ENCODE data around the gene SUMO3.

SUMO3 gene

DNA sequence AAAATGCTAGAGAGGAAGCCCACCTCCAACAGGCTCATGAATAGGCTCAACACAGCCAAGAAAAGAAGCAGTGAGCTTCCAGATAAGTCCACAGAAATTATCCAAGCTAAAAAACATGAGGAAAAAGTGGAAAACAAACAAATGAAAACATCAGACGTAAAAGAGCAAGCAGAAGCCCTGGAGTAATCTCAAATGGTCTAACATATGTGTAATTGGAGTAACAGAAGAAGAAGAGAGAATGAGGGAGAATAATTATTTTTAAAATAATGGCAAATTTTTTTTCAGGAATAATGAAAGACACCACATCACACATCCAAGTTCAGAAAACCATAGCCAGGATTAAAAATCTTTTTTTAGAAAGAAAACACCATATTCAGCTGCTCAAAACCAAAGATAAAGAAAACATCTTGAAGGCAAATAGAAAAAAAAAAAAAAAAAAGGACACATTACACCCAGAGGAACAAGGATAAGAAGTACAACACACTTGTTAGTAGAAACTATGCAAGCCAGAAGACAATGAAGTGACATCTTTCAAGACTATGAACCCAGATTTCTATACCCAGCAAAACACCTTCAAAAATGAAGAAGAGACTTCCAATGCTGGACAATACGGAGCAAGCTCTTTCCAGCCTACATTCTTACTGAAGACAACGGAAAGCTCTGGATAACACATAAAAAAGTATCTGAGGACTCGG lies 10.6 kb upstream of the SUMO3 start:
- DNase-seq, result no peak

DNA sequence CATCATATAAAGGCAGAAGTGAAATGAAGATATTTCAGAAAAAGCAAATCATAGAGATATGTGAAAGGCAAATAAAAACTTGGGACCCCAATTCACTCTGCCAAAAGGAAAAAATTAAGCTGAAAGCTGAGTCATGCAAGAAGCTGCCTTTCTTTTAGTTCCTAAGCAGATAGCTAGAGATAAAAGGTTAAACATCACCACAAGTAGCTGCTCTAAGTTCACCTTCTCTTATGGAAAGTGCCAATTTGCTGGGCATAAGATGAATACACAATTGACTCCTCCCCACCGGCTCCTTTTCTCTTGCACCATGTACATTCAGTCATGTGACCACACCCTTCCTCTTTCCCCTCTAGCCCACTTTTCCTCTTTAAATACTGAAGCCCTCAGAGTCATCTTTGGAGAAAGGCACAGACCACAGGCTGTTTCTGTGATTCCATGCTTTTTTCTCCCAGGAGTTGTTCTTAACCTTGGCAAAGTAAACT lies 5.4 kb upstream of the SUMO3 start:
- no peak for DNase-seq

GRCh38 chr21:44822484-44823178 lies 4.8 kb upstream of the SUMO3 start:
- DNase-seq, result no peak

- DNase-seq, result no peak
Observed at GRCh38 chr21:44820851-44821250, 3.0 kb upstream of the SUMO3 start.

DNA sequence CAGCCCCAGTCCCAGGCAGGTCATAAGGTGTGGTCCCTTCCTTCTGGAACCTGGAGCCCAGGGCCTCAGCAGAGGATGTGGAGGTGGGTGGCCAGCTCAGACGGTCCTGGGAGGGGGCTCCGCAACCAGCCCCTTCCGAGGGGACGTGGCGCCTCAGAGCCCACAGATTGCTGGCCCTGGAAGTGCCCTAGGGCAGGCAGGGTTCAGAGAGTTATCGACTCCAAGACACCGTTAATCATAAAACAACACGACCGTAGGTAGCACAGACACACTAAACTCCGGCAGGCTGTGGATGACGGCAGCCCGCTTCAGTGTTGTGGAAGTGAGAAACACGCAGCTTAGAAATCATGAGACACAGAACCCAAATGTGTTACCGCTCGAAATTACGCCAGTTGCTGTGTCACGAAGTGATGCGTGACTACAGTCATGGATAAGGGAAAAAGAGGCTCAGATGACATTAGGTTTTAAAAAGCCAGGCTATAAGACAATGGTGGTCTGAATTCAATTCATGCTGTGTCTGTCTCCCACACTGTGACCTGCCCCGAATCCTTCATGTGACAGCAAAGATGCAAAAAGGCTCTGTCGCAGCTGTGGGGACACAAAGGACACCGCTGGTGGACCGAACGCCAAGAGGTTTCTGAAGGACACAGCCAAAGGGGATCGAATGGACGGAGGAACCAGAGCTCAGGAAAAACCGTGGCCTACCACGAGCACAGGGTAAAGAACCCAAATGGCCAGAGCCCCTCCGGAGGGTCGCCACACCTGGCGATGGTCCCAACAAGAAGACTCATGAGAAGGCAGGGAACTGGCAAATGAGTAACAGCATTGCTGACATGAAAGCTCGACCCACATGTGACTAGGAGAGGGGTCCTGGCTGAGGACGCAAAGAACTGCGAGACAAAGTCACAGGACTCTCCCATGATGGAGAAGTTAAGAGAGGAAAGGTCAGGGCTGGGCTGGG lies 1.7 kb upstream of the SUMO3 start:
- DNase-seq, result no peak

GRCh38 chr21:44818640-44819011 lies 764 bp upstream of the SUMO3 start:
- no peak for DNase-seq

GRCh38 chr21:44817506-44817880 lies 369 bp downstream of the SUMO3 start:
- DNase-seq, result peak; percentile 67

GRCh38 chr21:44816761-44817505 lies 929 bp downstream of the SUMO3 start:
- no peak for DNase-seq

- no peak for DNase-seq
Observed at GRCh38 chr21:44815852-44816628, 1.8 kb downstream of the SUMO3 start.

- DNase-seq, result no peak
Observed at GRCh38 chr21:44815225-44815624, 2.6 kb downstream of the SUMO3 start.

GRCh38 chr21:44814498-44815023 lies 3.3 kb downstream of the SUMO3 start:
- DNase-seq, result no peak

- no peak for DNase-seq
Observed at GRCh38 chr21:44813727-44814126, 4.1 kb downstream of the SUMO3 start.

- no peak for DNase-seq
Observed at GRCh38 chr21:44813149-44813548, 4.7 kb downstream of the SUMO3 start.

GRCh38 chr21:44812640-44813039 lies 5.2 kb downstream of the SUMO3 start:
- DNase-seq, result no peak

DNA sequence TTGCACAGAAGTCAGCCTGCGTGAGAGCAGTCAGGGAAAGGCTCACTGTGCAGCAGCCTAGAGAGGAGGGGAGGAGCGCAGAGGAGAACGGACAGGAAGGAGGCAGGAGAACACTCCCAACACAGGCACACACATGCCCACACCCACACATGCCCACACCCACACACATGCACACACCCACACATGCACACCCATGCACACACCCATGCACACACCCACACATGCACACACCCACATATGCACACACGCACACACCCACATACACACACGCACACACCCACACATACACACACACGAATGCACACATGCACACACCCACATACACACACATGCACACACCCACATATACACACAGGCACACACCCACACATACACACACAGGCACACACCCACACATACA lies 7.1 kb downstream of the SUMO3 start:
- DNase-seq, result no peak

DNA sequence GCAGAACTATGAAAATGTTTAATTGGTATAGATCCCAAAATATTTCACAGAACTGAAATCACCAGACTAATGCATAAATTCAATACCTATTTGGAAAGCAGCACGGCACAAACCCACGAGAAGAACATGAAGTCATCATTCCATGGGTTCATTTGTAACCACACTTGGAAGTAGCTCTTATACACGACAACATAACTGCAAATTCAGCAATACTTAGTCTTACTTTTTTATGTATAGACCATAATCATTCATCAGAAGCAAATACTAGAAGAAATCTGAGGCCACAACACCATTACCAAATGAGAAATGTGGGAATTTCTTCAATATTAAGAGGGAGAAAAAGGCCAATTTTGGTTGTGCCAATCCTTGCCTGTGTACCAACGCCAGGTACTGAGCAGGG lies 12.0 kb downstream of the SUMO3 start:
- no peak for DNase-seq

GRCh38 chr21:44805226-44805625 lies 12.6 kb downstream of the SUMO3 start:
- DNase-seq, result no peak

- DNase-seq, result no peak
Observed at GRCh38 chr21:44804762-44805161, 13.1 kb downstream of the SUMO3 start.

DNA sequence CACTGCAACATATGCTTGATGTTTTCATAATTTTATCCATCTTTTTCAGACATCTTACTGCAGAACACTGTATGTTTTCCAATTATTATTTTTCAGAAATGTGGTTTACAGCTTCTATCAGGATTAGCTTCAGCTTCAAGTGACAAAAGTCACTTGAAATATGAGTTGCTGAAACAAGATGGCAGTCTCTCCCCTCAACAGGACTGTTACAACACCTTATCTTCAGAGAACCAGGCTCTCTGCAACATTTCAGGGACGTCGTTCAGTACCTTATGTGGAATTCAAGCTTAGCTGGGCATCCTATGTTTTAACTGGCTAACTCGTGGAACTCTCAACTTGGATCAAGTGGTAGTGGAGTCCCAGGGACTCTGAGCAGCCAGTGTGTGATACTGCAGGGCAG lies 14.2 kb downstream of the SUMO3 start:
- DNase-seq, result no peak

DNA sequence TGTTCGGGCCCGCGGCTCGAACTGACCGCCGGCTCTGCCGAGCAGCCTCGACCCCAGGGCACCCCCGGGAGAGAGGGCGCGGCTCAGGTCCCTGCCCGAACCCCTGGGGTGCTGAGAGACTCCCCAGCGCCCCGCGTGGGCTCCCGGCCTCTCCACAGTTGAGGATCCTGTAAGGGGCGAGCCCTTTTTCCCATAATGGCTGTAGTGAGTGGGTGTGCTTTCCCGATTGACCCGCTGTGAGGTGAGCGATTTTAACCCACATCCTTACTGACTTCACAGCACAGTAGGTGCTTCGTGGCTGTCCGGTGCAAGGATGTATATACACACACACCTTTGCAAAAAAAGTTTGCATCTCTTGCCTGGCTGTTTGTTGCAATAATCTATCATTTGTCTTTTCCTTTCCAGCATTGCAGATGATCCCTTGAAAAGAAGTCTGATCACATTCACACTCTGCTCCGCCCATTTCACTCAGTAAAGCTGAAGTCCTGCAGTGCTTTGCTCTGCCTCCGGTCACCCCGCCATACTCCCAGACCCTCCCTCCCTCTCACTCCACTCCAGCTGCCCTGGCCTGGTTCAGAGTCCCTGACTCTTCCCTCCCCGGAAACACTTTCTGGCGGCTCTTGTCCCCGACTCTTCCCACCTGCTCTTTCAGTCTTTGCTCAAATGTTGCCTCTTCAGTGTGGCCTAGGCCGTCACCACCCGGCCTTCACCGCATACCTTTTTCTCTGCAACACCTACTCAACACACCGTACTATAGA lies 15.3 kb downstream of the SUMO3 start:
- no peak for DNase-seq
